HG03139 (cell line): Measurements from ENCODE around the gene MRPS27.
A peak's percentile ranks its signal among the peaks of the same experiment; 100 is the strongest.

Source experiments
- ATAC-seq: cut with Tn5 transposase; IDR thresholded peaks from one replicate; pipeline ENCODE4 v1.9.1; 2021; ENCODE audit not compliant: unreplicated experiment

The MRPS27 gene

DNA sequence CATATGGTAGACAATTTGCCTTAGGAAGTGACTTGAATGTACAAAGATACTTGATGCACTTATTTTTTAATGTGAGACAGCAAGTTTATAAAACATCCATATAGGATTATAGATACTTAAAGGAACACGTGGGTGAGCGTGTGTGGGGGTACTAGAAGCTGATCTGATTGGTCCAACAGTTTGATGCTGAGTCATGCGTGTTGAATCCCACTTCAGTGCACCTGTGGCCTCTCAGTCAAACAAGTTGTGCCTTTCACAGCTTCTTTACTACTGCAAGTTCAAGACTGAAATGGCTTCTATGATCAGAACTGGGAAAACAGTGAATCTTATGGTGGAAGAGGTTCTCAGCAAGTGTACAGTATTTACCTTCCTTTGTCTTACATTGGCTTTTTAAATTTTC lies 113.9 kb downstream of the MRPS27 start:
- no peak for ATAC-seq

DNA sequence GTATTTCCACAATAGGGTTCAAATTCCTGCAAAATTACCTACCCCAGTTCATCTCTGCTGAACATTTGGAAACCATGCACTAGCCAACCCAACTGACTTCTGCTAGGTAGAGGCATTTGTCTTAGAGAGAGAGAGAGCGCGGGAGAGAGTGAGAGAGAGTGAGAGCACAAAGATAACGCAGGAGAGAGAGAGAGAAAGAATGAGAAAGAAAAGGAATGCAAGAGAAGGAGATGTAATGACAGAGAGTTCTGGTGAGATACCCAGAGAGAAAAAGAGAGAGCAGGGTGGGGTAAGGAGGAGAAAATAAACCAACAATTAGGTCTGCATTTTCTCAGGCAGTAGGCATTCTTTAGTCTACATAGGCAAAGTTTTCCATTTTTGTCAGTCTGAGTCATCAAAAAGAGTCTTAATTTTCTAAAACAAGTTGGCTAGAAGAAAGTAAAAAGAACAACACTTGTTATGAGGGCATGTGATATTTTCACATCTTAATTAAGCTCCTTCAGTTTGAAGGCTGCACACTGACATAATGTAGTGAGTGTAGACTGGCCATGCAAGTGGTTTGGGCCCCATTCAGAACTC lies 114.5 kb downstream of the MRPS27 start:
- no peak for ATAC-seq

DNA sequence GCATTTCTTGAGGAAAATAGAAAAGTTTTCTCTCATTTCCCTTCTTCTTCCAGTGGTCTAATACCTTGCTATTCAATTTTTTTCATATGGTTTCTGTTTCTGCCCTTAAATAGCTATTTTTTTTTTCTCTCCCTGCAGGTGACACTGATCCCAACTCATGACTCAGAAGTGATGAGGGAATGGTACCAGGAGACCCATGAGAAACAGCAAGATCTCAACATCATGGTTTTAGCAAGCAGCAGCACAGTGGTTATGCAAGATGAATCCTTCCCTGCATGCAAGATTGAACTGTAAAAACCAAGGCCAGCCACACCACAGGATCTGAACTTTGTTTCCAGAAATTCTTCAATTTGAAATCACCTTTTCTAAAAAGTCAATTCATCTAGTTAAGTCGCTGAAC lies 115.1 kb downstream of the MRPS27 start:
- no peak for ATAC-seq

DNA sequence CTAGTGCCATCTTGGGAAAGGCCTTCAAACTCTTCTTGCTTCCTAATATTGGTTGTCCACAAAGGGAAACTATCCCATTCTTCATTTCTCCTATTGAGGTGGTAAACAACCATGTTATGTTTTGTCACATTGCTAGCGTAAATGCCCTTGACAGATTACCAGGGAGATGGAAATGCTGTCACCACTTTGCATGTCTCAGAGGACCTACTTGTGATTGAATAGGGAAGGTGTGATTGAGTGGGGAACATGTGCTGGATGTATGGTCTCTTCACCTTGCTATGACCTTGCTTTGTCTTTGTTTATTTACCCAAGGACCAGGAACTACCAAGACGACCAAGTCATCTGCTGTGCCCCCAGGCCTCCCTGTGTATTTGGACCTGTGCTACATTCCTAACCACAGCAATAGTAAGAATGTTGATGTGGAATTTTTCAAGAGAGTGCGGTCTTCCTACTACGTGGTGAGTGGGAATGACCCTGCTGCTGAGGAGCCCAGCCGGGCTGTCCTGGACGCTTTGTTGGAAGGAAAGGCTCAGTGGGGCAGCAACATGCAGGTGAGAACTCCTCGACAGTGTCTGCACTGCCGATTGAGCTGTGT lies 116.7 kb downstream of the MRPS27 start:
- ATAC-seq: no peak

DNA sequence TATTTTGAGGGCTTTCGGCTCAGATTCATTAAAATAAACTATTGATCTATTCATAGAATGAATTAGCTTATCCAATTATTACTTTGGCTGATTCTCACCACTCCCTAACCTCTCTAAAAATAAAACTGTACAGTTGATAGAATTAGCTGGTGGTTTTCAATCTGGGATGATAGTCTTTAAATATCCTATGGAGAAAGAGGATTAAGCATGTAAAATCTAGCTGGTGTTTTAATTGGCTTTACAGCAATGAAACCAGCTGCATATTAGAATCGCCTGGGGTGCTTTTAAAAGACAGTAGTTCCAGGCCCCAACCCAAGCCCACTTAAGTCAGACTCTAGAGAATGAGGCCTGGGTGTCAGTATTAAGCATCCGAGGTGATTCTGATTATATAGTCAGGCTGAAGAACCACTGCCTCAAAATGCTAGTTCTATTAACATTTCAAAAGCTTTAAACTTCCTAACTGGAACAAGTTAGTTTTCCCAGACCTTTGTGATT lies 117.7 kb downstream of the MRPS27 start:
- ATAC-seq: no peak

DNA sequence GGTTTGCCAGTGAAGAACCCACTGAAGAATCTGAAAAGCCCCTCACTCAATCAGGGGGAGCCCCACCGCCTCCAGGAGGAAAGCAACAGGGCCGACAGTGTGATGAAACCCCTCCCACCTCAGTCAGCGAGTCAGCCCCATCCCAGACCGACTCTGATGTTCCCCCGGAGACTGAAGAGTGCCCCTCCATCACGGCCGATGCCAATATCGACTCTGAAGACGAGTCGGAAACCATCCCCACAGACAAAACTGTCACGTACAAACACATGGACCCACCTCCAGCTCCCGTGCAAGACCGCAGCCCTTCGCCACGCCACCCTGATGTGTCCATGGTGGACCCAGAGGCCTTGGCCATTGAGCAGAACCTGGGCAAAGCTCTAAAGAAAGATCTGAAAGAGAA lies 120.4 kb downstream of the MRPS27 start:
- ATAC-seq: no peak

DNA sequence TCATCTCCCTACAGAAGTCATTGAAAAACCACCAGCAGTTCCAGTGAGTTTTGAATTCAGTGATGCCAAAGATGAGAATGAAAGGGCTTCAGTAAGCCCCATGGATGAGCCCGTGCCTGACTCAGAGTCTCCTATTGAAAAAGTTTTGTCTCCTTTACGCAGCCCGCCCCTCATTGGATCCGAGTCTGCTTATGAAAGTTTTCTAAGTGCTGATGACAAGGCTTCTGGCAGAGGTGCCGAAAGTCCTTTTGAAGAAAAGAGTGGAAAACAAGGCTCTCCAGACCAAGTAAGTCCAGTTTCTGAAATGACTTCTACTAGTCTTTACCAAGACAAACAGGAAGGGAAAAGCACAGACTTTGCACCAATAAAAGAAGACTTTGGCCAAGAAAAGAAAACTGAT lies 122.6 kb downstream of the MRPS27 start:
- ATAC-seq: no peak

DNA sequence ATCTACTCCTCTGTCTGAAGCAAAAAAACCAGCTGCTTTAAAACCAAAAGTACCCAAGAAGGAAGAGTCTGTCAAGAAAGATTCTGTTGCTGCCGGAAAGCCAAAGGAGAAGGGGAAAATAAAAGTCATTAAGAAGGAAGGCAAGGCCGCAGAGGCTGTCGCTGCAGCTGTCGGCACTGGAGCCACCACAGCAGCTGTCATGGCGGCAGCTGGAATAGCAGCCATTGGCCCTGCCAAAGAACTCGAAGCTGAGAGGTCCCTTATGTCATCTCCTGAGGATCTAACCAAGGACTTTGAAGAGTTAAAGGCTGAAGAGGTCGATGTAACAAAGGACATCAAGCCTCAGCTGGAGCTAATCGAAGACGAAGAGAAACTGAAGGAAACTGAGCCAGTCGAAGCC lies 124.5 kb downstream of the MRPS27 start:
- no peak for ATAC-seq

DNA sequence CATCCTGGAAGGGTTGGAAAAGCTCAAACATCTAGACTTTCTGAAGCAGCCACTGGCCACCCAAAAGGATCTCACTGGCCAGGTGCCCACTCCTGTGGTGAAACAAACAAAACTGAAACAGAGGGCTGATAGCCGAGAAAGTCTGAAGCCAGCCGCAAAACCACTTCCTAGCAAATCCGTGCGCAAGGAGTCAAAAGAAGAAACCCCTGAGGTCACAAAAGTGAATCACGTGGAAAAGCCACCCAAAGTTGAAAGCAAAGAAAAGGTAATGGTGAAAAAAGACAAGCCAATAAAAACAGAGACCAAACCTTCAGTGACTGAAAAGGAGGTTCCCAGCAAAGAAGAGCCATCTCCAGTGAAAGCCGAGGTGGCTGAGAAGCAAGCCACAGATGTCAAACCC lies 125.2 kb downstream of the MRPS27 start:
- ATAC-seq: peak; percentile 91

DNA sequence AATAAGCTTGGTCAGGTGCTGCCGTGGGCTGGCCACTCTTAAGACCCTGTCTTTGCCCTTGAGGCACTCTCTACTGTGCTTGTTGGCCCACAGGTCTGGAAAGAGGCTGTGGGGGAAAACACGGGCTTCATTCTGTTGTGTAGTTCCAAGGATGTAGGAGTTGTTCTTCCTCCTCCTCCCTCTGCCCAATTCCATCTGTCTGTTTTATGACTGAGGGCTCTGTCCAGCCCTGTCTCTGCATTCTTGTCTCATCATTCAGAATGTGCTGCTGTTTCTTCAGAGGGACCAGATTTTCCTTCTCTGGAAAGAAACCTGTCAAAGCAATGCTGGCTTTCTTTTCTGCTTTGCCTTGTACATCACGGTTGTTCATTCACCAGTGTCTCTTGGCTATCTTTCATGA lies 128.6 kb downstream of the MRPS27 start:
- no peak for ATAC-seq

DNA sequence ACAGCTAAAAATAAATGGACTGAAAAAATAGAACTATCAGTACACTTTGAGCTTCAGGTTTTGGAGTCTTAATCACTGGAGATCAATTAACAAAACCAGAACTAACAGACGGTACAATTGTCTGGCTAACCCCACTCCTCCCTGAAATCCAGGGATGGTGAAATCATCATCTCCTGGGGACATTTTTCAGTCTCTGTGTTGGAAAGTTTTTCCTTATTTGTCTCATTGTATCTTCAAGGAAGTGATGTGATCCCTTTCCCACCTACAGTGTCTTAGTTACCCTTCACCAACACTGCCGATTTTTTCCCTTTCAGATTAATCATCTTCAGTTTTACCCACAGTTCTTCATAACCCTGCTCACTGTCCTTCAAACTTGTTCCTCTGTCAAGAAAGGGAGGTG lies 130.9 kb downstream of the MRPS27 start:
- ATAC-seq: no peak

DNA sequence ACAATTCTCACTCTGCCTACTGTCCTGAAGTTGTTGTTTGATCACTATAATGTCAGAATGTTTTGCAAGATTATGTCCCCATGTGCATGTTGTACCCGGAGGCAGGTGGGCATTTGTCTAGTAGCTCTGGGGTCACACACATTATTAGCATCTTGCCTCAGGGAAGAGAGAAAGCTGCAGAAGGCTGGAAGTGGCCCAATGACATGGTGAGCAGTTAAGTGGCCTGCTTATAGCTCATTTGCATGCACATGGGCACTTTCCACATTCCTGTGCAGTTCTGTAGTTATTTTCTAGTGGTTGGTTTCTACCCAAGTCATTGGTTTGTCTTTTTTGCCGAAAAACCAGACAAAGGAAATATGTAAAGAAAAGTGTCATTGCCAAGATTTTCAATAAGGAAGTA lies 131.9 kb downstream of the MRPS27 start:
- ATAC-seq: no peak

DNA sequence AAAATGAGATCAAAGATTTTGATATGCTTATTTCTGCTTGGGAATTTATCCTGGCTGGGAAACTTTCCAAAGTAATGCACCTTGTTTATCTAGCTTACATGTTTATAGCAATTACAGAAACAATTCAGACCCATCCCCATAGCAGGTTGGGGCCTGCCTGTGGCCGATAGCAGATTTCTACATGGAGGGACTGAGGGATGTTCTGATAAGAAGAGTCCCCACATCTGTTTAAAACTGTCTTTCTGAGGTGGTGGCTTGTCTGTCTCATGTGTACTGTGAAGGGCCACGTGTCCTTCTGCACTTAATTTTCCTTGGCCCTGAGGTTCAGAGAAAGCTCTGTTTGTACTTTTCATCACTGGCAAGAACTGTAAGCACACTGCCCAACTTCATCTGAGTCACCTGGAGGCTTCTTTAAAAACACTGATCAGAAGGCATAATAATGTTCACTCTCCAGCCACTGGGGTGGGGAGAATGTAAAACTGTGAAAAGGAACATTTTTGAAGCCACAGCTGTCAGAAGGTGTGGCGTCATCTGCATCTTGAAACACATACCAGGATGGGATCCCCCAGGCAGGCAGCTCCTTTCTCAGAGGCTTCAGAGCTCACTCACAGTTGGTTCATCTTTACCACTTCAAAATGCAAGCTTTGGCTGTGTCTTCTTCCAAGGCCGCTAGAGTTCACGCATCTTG lies 132.5 kb downstream of the MRPS27 start:
- no peak for ATAC-seq

DNA sequence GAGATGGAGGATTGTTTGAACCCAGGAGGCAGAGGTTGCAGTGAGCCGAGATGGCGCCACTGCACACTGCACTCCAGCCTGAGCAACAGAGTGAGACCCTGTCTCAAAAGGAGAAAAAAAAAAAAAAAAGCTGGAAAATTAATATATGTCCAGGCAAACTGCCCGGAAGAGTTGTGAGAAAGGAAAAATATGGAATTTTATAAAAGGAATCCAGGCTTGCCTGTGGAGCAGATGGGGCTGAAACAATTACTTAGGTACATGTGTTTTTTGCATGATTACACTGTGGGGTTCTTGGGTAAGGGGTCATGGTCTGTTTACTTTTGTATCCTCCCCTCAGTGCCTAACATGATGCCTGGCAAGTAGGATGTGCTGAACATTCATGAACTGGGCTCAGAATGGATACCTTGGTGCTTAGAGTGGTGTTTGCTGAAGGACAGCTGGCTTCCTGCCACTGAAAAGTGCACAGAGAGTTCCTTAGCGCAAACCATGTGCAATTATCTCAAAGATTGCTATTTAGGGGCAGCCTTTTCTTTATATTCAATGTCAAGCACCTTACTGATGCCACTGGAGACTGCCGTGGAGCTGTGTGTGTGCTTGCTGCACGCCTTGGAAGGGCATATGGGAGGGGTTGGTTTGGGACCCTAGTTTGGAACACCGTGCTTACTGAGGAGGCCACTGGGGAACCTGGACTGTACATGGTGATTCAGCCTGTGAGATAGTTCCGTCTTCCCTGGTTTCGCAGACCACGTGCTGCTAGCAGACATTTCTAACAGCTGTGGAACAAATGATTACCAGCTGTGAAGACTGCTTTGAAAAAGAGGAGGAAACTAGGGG lies 134.3 kb downstream of the MRPS27 start:
- ATAC-seq: no peak

DNA sequence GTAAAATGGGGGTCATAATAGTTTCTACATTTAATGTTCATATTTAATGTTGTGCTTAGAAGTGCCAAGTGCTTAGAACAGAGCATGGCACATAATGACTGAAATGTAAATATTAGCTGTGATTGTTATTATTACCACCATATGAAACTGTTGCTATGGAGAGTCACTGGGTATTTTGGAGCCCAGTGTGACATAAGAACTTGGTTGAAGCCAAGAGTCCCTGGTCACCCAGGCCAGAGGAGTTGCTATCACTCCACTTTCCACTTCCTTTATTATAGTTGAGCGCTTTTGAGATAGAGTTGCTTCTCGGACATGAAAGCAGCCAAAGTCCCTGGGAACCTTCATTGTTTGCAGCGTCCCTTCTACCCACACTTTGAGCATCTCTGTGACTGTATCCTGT lies 135.6 kb downstream of the MRPS27 start:
- ATAC-seq: no peak

DNA sequence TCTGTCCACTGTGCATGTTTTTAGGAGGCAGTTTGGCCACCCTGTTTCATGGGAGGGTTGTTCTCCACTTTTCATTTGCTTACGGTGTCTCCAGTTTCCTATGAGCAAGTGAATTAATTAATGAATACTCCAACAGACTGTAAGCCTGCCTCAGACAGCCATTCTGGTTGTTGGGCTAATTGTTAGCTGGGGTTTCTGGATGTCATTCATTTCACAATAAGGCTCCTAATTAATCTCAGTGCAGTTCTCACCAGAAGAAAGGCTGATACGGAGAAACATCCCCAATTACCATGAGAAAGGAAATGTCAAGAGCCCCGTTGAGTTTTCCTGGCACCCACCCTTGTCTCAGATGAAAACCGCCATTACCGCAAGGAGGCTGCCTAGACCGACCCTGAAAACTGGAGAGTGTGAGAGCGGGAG lies 136.9 kb downstream of the MRPS27 start:
- no peak for ATAC-seq

DNA sequence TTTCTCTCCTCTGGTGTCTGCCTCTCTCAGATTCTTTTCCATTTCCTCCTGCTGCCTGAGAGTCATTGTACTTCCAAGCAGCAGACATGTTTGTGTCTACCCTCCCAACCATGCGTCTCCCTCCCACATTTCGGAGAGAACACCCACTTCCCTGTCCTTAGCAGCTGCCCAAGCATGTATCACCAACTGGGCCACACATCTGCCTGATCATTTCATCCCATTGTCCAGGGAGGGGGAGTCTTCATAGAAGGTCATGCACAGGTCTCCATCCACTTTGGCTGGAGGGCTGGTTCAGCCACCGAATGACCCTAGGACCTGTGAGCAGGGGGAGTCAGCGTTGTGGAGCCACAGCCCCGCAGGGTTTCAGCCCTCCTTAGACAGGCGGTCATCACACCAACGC lies 137.4 kb downstream of the MRPS27 start:
- no peak for ATAC-seq

DNA sequence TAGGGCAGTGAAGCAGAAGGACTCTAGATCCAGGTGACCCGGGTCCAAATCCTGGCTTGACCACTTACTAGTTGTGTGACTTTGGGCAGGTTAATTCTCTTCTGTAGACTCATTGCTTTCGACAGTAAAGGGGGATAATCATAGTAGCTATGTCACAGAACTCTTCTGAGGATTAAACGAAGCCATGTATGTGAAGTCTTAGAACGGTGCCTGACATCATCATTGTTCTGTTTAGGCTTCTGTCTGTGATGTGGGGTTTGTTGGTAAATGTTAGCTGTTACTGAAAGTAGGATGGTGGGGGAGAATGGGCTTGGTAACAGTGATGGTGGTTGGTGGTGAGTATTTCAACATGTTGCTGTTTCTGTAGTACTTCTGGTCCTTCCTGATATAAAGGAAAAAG lies 139.1 kb downstream of the MRPS27 start:
- ATAC-seq: no peak

DNA sequence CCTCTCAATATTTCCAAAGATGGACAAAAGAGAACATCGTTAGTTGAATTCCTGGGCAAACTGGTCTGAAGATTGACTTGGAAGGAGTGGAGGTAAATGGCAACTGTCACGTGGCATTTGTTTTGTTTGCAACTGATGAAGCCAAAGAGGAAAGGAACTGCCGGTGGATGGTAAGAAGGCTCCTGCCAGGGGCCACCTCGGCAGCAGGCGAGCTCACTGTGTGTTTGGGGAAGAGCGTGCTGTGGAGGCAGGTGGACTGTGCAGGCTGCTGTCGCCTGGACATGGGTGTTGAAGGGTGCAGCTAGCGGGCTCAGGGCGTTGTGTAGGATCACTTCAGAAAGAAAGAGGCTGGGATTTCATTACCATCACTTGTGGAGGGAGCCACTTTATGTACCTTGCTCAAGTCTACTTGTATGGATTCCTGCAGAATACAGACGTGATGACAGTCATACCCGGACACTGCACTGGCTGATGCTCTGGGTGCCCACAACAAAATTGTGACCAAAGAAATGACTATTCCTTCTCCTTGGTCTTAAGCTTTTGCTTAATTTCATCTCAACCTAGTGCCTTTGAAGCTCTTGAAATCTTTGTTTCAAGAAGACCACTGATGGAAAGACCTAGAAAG lies 140.1 kb downstream of the MRPS27 start:
- no peak for ATAC-seq

DNA sequence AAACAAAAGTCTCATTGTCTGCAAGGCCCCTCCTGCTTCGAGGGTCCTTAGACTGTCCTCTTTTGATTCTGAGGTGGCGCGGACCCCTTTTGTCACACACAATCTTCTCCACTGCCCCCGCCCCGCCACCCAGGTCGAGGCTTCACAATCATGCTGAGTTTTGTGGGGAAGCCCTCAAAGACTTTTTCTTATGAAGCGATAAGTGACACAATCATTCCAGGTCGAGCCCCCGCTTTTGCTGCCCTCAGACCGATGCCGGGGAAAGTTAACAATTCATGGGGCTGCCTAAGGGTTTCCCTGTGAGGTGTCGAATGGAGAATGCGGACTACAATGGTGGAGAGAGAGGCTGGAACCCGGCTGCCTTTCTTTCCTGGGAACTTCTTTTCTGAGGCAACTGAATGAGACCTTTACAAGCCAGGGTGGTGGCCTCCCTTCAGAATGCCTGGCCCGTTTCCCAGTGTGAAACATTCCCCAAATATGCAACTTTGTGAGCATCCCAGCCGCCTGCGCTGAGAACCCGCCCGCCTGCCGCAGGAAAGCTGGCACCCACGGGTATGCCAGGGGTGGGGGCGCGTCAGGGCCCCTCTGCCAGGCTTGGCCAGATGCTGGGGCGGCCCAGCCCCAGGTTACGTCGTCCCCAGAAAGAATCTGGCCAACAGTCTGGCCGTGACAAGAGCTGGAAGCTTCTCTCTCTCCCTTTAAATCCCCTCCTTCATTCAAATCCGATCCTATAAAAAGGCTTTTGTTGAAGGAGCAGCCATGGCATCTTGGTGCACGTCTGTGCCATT lies 140.8 kb downstream of the MRPS27 start:
- no peak for ATAC-seq
